Activated T-cell treated with anti-CD3 and anti-CD28 coated beads, Interleukin-2, amount 50 U/mL, for 48 hours (primary cell): ENCODE data around the gene ENOX1.

ENCODE experiments used
- DNase-seq, 2 experiments: peaks; one replicate each; pipeline ENCODE4 v3.0.0-alpha.2; 2020

ENOX1 gene

DNA sequence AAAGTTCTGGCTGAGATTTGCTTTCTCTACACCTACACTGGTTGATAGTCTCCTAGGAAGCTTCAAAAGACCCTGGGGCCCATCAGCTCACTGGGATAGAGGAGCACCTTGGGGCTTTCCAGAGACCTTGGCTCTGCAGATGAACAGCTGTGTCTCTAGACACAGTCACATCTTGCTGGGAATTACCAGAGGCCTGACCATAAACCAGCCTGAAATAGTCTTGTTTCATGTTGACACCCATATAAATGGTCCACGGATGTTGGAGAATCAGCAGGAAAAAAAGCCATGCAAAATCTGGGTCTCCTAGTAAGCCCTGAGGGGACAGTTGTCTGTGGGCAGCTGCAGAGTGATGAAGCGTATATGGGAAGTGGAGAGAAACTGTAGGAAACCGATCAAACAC lies 555.8 kb downstream of the ENOX1 start:
- DNase-seq: no peak

DNA sequence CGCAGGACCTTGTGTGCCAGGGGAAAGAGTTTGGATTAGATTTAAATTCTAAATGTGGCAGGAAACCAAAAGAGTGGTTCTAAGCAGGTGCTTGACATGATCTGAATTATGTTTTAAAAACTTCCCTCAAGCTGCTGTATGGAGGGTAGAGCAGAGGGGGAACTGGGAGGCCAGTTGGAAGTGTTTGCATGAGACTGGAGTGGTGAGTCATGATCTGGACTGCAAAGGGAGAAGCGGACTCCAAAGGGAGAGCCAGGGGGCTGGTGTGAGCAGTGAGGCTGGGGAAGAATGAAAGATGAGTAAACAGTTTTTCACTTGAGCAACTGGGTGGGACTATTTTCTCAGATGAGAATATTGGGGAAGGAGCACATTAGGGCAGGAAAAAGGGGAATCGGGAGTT lies 557.3 kb downstream of the ENOX1 start:
- no peak for DNase-seq

GRCh38 chr13:43227721-43228120 lies 559.1 kb downstream of the ENOX1 start:
- no peak for DNase-seq

- DNase-seq: no peak
These were observed 563.6 kb downstream of the ENOX1 start for GRCh38 chr13:43223216-43223615.

DNA sequence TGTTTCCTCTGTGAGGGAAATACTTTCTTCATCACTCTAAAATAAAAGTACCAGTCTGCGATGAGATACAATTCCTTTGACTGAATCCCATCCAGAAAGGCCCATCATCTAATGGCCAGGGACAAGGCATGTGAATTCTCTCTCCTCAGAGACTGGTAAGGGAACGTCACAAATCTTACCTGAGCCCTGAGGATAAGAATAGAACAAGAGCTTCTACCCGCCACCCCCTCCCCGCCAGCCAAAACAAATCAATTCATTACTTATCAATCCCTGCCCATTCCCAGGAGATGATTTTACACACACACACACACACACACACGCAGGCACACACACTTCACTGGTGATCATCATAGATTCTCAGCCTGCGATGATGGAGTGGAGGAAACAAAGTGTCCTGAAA lies 564.7 kb downstream of the ENOX1 start:
- no peak for DNase-seq

DNA sequence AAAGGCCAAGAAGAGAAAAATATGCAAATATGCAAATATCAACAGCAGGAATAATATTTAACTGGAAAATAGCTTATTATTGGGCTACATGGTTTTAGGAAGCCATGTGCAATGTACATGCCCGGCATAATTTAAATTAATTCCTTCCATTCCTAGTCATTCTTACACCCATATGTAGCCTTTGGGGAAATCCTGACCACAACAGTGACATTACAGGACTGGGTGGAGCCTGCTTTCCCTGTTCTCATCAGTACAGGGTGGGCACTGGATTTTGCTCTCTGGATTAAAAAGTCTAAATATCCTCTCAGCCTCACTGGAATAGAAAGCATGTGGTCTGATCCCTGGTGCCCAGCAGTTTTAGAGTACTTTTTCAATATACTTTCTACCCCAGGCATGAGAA lies 565.2 kb downstream of the ENOX1 start:
- no peak for DNase-seq

DNA sequence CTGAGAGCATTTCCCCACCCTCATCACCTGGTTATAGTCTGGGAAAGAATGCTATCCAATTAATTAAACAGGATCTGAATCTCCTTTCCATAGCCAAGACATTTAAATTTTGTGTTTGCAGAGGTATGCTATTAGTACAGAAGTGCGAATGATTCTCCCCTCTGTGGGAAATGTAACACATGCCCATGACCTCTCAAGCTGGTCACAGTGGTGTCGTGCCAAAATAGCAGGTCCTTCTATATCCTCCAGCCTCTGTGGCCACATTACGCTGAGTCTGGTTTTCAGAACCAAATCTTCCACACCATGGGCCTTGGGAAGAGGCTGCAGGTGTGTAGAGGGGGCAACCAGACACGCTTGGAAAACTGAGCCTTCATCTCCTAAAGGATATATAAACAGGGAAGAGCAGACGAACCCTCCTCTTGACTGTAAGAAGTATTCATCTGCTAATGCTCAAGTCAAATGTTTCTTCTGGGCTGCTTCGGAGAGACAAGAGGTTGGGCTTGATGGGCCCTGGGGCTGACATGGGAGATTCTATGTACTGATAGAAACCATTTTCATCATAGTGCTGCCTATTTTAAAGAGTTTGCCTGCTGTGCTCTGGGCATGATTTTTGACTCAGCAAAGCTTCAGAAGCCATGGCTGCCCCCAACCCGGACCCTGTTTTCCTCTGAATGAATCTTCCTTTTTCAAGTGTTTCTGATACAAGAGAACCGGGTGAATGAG lies 565.7 kb downstream of the ENOX1 start:
- DNase-seq: no peak

- DNase-seq: no peak
These were observed 572.6 kb downstream of the ENOX1 start for GRCh38 chr13:43214124-43214523.

DNA sequence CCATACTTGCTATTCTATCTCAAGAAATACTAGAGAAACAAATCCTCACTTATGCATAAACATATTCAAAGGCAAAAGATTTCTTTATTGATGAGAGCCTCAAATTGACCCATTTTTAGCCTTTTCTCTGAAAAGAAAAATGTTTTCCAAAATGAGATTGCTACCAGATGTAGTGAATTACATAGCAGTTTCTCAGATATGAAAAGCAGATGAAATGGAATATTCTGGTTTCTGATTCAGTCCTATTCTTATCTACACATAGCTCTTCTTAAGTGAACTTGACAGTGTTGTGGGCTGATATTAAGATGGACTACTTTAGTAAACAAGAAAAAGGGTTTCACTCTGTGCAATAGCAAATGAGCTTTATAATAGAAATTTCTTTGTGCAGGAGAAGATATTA lies 579.9 kb downstream of the ENOX1 start:
- DNase-seq: no peak

DNA sequence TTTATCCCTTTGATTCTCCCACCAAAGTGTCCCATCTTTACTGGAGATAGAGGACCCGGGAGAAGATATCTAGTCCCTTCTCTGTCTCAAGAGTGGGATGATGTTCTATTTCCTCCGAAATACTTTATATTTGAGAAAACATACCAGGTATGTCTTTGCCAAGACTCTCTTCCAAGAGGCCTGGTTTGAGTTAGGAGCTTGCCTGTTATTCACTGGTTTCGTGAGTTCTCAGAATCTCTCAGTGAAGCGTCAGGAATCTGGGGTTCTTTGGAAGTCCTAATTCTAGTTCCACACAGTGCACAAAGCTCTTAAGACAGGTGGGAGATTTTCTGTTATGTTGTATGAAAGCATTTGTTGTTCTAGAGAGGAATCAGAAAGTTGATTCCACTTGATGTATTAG lies 581.4 kb downstream of the ENOX1 start:
- DNase-seq: no peak

- no peak for DNase-seq
These were observed 582.2 kb downstream of the ENOX1 start for GRCh38 chr13:43204591-43204990.

DNA sequence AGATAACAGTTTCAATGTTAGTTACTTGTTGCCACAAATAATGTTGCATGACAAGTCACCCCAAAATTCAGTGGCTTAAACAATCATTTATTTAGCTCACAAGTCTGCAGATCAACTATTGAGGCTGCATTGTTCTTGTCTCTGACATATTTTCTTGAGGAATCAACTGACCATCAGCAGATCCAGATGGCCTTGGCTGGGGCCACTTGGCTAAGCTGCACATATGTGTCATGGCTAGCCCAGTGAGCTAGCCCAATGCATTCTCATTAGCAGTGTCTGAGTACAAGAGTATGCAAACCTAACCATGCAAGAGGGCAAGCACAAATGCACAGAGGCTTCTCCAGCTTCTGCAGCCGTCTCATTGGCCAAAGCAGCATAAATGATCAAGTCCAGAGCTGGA lies 583.0 kb downstream of the ENOX1 start:
- no peak for DNase-seq

DNA sequence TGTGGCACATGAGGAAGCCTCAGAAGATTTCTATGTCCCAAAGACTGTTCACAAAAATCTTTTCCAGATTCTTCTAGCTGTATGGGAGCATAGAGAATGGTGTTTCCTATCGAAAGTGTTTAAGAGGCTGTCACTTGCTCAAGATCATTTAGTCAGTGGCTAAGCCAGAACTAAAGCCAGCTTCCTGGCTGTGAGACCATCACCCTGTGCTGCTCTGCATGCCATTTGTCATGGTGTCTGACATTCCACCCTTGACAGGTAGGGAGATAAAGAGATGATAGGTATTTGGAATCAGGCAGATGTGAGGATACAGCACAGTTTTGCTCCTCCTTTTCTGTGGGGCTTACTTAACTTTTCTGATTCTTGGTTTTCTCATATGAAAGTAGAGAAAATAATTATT lies 586.0 kb downstream of the ENOX1 start:
- no peak for DNase-seq

DNA sequence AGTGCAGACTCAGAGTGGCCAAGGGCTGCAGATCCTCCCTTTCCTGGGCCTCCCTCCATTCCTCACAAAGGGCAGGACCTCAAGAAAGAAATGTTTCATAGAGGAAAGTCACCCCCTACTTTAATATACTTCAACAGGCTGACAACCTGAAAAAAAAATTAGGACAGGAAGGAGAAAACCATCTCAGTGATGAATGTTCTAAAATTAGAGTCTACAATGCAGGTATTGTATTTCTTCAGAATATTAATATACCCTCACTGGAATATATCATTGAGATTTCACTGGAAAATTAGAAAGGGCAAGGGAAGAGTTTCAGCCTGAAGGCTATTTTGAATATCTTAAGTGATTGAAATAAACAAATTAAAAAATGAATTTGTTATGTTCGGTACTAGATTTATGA lies 586.5 kb downstream of the ENOX1 start:
- DNase-seq: no peak

DNA sequence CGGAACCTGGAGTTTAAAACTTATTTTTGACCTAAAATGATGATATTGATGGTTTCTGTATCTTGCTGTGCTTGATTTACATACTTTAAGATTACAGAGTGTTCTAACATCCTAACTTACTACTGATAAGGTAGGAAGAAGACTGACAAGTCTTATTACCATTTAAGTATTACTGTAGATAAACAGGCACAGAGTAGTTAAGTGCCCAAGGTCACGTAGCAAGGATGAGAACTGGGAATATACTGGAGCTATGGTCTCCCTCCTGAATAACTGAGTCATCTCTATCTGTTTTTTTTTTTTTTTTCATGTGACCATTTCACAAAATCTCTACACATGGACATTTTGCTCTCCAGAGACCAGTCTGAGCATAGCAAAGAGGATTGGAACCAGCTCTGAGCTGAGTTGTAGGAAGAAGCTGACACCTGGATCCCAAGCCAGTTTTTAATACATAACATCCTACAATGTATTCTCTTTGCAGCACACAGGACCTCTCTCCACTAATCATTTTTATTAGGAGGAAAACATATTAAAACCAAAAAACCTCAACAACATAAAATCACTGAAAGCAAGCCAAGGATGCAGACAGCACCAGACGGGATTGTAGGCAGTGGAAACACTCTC lies 589.9 kb downstream of the ENOX1 start:
- DNase-seq: no peak

- DNase-seq: no peak
These were observed 590.6 kb downstream of the ENOX1 start for GRCh38 chr13:43196086-43196621.

DNA sequence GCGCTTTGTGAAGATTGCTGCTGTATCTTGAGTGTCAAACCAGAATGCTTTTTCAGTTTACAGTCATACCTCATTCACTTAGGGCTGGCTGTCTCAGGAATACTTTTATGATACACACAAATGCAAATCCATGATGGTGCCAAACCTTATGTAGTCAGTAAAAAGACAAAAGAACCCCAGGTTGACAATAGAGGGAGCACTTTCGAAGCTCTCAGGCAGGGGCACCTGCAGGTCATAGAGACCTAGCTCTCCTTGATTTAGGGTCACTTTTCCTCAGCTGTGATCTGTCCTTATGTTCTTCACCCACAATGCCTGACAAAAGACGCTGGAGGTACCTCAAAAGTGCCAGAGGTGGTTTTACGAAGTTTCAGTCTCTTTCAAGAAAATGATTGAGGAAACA lies 591.2 kb downstream of the ENOX1 start:
- DNase-seq: no peak

DNA sequence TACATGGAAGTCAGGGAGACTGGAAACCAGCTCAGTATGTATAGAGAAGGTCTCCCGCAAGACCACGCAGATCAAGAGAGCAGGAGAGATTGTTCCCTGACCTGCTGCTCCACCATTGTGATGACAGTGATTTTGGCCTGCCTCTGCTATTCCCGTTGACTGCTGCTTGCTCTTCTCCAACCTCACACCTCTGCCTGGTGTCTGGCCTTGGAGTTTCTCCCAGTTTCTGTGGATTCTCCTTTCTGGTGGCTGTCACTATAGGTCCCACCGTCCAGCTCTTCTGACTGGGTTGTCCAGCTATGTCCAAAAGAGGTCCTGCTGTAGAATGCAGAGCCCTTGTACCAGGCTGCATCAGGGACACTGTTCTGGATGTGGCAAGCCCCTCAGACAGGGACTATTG lies 591.7 kb downstream of the ENOX1 start:
- no peak for DNase-seq

GRCh38 chr13:43193789-43194420 lies 592.9 kb downstream of the ENOX1 start:
- no peak for DNase-seq

DNA sequence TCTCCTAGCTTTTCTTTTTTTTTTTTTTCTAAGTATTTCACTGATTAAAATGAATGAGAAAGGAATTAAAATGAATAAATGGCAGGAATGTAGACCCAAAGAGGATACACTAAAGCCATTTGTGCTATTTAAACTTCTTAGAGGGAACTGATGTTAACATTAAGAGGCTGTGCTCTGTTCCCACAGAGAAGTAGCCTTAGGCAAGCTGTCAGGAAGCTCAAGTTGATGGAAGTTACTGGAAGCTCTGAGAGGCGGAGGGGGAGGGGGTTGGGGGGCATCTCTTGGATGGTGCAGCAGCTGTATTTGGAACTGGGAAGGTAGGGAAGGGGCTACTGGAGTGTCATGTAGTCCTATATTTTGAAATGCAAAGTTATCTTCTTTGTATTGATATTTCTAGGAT lies 595.2 kb downstream of the ENOX1 start:
- DNase-seq: no peak

DNA sequence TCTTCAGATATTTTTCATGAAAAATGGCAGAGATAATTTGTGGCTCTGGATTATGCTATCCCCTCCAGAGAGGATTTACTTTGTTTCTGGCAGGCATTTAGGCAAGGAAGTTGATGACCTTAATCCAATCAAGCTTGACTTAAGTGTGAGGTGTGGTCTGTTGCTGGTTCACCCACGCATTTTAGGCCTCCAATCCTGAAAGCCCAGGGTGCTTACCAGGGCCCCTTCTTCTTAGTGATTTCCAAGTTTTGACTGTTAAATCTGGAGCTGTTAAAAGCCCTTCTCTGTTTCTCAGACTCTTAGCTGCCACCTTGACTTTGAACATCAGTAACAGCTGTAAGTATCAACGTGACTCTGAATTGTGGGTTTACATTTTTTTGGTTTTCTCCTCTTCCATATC lies 601.5 kb downstream of the ENOX1 start:
- DNase-seq: no peak

GRCh38 chr13:43180837-43181236 lies 605.9 kb downstream of the ENOX1 start:
- DNase-seq: no peak

GRCh38 chr13:43180036-43180660 lies 606.6 kb downstream of the ENOX1 start:
- no peak for DNase-seq

DNA sequence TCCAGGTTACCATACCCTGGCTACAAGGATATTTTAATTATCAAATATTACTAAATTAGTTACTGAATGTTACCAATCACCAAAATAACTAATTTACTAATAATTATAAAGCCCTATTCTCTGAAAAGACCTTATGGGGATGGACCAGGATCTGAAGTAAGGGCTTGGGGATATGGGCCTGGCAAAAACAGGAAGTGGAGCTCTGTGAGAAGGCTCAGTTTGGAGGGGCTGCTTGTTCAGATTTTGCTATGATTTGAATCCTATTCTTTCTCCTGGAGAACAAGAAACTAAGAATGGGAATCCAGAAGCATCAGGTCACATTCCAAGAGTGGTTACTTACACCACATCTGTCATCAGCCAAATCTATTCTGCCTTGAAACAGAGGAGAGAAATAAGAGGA lies 615.3 kb downstream of the ENOX1 start:
- DNase-seq: no peak
